ENCODE data around the gene ZNRD2. TPM values are rescaled to one million over a fixed set of nuclear protein-coding genes. Genes with fewer than 3 reads are reported as not detected.
A peak's percentile ranks its signal among the peaks of the same experiment; 100 is the strongest.

ZNRD2 gene
- polyA plus RNA-seq, 3 donors = 48.5 to 65.1 (median 56.2) TPM

DNA sequence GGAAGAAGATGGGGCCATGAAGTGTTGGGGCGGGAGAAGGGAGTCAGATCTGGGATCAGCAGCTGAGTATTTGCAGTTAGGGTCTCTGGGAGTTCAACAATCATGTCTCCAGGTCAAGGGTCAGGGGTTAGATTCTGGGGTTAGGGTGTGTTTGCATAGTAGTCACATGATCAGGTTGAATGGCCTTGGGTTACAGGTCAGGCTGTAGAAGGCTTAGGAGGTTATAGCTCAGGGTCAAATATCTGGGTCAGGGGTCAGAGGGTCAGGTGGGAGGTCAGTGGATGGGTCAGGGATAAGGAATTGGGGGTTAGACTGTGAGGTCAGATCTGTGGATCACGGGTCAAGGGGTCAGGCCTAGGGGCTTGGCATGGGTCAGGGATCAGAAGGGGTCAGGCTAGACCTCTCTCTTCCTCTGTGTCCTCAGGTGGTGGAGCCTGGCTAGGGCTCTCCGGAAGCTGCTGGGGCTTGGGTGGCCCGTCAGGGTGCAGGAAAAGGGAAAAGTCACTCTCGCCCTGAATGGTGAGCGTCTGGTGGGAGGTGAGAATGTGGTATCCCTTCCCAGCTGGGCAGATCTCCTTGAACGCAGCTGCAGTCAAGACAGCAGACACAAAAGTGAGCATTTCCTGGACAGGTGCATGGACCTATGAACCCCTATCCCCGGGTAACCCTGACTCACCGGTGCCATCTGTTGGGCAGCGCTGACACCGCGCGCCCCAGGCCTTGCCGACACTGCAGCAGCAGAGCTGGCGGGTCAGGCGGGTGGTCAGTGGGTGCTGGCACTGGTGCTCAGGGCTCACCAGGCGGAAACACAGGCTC lies 18.5 kb upstream of the ZNRD2 start:
- peak; percentile 71 for TF ChIP-seq CTCF (IDR thresholded peaks at IDR 0.05)
- H3K4me1 Mint-ChIP-seq = peaks cover 55% of the 10 kb centered on the region
- no peak overlapping the region for H2AFZ ChIP-seq (ENCODE audit: insufficient read depth, low read depth, low read length, poor library complexity, severe bottlenecking)
- H3K27me3 ChIP-seq (ENCODE audit: control insufficient read depth in 2 of 2, insufficient read depth in 2 of 2, low read length in 2 of 2) = peaks cover 0 to 2% of the 10 kb centered on the region in 2 donors
- H3K27me3 Mint-ChIP-seq (ENCODE audit: low read depth in 3 of 3) = peaks cover 15 to 23% (median 16%) of the 10 kb centered on the region in 3 donors
- WGBS (ENCODE audit: insufficient coverage) = 53% methylated on average over 16 of the region's 17 CpGs
- no peak overlapping the region for H3K27ac Mint-ChIP-seq
- H3K4me1 ChIP-seq (ENCODE audit: control insufficient read depth in 1 of 2, insufficient read depth in 2 of 2, low read length in 2 of 2) = peaks cover 24 to 42% of the 10 kb centered on the region in 2 donors
- H3K36me3 ChIP-seq (replicated peaks in 1 of 2; ENCODE audit: control insufficient read depth in 1 of 2, insufficient read depth in 2 of 2, low read length in 2 of 2) = no peaks in the 10 kb centered on the region
- H3K36me3 Mint-ChIP-seq = peaks cover 0 to 5% of the 10 kb centered on the region in 2 donors
- H3K4me3 Mint-ChIP-seq = no peak overlapping the region
- H3K79me2 ChIP-seq (ENCODE audit: insufficient read depth, low read length) = no peaks in the 10 kb centered on the region
- no peak overlapping the region for H3K27ac ChIP-seq (ENCODE audit: low read depth in 1 of 2, low read length in 2 of 2)
- no peaks in the 10 kb centered on the region for H4K20me1 ChIP-seq (ENCODE audit: insufficient read depth, low read length)
- no peak overlapping the region for H3K9ac ChIP-seq (ENCODE audit: insufficient read depth, low read length, poor library complexity, severe bottlenecking)
- intact Hi-C loops (cut with micrococcal nuclease) = no loop called here
- no peaks in the 10 kb centered on the region for H3K9me3 ChIP-seq (replicated peaks in 1 of 2; ENCODE audit: control insufficient read depth in 1 of 2, insufficient read depth in 1 of 2, low read length in 2 of 2)
- H3K9me3 Mint-ChIP-seq = peaks cover 0 to 2% (median 0%) of the 10 kb centered on the region in 7 donors
- no peak overlapping the region for H3K4me3 ChIP-seq (replicated peaks in 1 of 3; ENCODE audit: low read depth in 2 of 3, low read length in 3 of 3)
- no peak overlapping the region for H3K4me2 ChIP-seq (replicated peaks; ENCODE audit: extremely low read depth, low read length, poor library complexity, severe bottlenecking)
- DNase-seq = peak in 2 of 3 donors; percentile 53 to 57

DNA sequence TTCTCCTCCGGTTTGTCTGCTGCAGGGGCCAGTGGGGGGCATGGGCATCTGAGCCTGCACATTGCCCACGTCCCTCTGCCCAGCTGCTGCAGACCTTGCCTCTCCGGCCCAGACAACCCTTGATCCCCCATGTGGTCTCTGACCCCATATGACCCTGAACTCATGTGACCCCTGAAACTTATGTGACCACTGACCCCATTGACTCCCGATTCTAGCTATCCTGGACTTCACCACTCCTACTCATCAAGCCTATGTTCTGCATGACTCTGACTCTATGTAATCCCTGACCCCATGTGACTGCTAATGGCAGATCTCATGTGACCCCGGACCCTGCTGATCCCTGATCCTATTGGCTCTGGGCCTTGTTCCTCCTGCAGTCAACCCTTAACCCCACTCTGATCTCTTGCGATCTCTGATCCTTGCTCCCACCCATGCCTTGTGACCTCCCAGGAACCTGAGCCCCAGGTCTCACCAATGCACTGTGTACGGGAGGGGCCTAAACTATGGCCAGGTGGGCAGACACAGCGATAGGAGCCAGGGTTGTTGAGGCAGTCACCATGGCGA lies 17.8 kb upstream of the ZNRD2 start:
- H3K27ac ChIP-seq (ENCODE audit: low read depth in 1 of 2, low read length in 2 of 2) = no peak overlapping the region
- no peak overlapping the region for H3K4me3 ChIP-seq (replicated peaks in 1 of 3; ENCODE audit: low read depth in 2 of 3, low read length in 3 of 3)
- peaks cover 22 to 28% (median 22%) of the 10 kb centered on the region in 3 donors for H3K27me3 Mint-ChIP-seq (ENCODE audit: low read depth in 3 of 3)
- H3K27ac Mint-ChIP-seq = peak overlapping the region in 2 of 7 donors; percentile 7 to 37
- H3K4me1 ChIP-seq (ENCODE audit: control insufficient read depth in 1 of 2, insufficient read depth in 2 of 2, low read length in 2 of 2) = peaks cover 20 to 42% of the 10 kb centered on the region in 2 donors
- no peaks in the 10 kb centered on the region for H4K20me1 ChIP-seq (ENCODE audit: insufficient read depth, low read length)
- TF ChIP-seq CTCF (IDR thresholded peaks at IDR 0.05) = peak; percentile 39
- H3K79me2 ChIP-seq (ENCODE audit: insufficient read depth, low read length) = no peaks in the 10 kb centered on the region
- H3K9me3 Mint-ChIP-seq = peaks cover 0 to 2% (median 0%) of the 10 kb centered on the region in 7 donors
- peaks cover 0 to 9% of the 10 kb centered on the region in 2 donors for H3K27me3 ChIP-seq (ENCODE audit: control insufficient read depth in 2 of 2, insufficient read depth in 2 of 2, low read length in 2 of 2)
- DNase-seq = no peak
- intact Hi-C loops (cut with micrococcal nuclease) = no loop called here
- H3K36me3 ChIP-seq (replicated peaks in 1 of 2; ENCODE audit: control insufficient read depth in 1 of 2, insufficient read depth in 2 of 2, low read length in 2 of 2) = no peaks in the 10 kb centered on the region
- no peak overlapping the region for H3K4me3 Mint-ChIP-seq
- peaks cover 0 to 9% of the 10 kb centered on the region in 2 donors for H3K36me3 Mint-ChIP-seq
- no peak overlapping the region for H3K4me2 ChIP-seq (replicated peaks; ENCODE audit: extremely low read depth, low read length, poor library complexity, severe bottlenecking)
- H3K4me1 Mint-ChIP-seq = peaks cover 56% of the 10 kb centered on the region
- H2AFZ ChIP-seq (ENCODE audit: insufficient read depth, low read depth, low read length, poor library complexity, severe bottlenecking) = no peak overlapping the region
- WGBS (ENCODE audit: insufficient coverage) = 79% methylated on average over 8 of the region's 9 CpGs
- H3K9ac ChIP-seq (ENCODE audit: insufficient read depth, low read length, poor library complexity, severe bottlenecking) = no peak overlapping the region
- no peaks in the 10 kb centered on the region for H3K9me3 ChIP-seq (replicated peaks in 1 of 2; ENCODE audit: control insufficient read depth in 1 of 2, insufficient read depth in 1 of 2, low read length in 2 of 2)
